Measurements from ENCODE around the gene NNT. TPM values are rescaled to one million over a fixed set of nuclear protein-coding genes. Genes with fewer than 3 reads are reported as not detected.

NNT gene
- total and polyA plus RNA-seq, 8 donors, result 72.4 to 112 (median 85.1) TPM

DNA sequence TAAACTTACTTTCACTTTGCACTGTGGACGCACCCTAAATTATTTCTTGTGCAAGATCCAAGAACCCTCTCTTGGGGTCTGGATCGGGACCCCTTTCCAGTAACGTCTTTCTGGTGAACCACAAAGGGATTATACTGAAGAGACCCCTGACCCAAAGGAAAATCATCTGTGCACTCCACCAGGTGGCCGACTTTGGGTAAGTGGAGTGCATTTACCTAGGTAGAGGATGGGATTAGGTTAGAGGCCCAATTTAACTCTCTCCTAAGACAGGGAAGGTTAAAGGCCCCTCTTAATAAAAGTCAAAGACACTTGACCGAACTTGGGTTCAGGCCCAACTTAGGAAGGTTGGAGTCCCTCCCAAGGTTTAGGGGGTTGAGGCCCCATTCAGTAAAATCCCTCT, 37.9 kb upstream of the NNT start:
- ATAC-seq, result no peak

DNA sequence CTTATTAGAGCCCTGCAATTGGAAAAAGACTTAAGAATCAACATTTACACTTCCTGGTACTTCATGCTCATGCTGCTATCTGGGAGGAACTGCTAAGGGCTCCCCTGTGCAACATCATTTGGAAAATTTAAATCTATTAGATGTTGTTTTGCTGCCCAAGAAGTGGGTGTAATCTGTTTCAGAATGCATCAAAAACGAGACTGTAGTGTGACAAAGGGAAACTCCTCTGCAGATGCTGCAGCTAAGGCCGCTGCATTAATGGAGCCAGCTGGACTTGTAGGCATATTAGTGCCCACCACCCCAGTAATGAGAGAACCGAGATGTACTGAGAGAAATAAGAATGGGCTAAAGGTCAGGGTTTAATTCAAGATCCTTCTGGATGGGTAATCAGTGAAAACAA, 35.0 kb upstream of the NNT start:
- TF ChIP-seq, protein P1, sequence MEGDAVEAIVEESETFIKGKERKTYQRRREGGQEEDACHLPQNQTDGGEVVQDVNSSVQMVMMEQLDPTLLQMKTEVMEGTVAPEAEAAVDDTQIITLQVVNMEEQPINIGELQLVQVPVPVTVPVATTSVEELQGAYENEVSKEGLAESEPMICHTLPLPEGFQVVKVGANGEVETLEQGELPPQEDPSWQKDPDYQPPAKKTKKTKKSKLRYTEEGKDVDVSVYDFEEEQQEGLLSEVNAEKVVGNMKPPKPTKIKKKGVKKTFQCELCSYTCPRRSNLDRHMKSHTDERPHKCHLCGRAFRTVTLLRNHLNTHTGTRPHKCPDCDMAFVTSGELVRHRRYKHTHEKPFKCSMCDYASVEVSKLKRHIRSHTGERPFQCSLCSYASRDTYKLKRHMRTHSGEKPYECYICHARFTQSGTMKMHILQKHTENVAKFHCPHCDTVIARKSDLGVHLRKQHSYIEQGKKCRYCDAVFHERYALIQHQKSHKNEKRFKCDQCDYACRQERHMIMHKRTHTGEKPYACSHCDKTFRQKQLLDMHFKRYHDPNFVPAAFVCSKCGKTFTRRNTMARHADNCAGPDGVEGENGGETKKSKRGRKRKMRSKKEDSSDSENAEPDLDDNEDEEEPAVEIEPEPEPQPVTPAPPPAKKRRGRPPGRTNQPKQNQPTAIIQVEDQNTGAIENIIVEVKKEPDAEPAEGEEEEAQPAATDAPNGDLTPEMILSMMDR (IDR thresholded peaks at IDR 0.05), result no peak
- Histone ChIP-seq H3K4me1 (peaks cover 5 to 11% of the 10 kb centered on the region in 2 donors), H3K27me3 (no peaks in the 10 kb centered on the region), H3K27ac (no peak overlapping the region), H3K9me3 (no peaks in the 10 kb centered on the region), H3K4me3 (no peak overlapping the region), H3K36me3 (no peaks in the 10 kb centered on the region)
- intact Hi-C loops (cut with DNase I), result no loop called here
- ATAC-seq (no peak), DNase-seq (no peak)

More for the DNA sequence above, 37.9 kb upstream of the NNT start:
- Histone ChIP-seq H3K27ac (no peak overlapping the region), H3K36me3 (no peaks in the 10 kb centered on the region), H3K4me3 (no peak overlapping the region), H3K9me3 (no peaks in the 10 kb centered on the region), H3K4me1 (no peaks in the 10 kb centered on the region), H3K27me3 (no peaks in the 10 kb centered on the region)
- intact Hi-C loops (cut with DNase I), result no loop called here
- TF ChIP-seq, protein P1 (IDR thresholded peaks at IDR 0.05), result no peak
- DNase-seq, result no peak

DNA sequence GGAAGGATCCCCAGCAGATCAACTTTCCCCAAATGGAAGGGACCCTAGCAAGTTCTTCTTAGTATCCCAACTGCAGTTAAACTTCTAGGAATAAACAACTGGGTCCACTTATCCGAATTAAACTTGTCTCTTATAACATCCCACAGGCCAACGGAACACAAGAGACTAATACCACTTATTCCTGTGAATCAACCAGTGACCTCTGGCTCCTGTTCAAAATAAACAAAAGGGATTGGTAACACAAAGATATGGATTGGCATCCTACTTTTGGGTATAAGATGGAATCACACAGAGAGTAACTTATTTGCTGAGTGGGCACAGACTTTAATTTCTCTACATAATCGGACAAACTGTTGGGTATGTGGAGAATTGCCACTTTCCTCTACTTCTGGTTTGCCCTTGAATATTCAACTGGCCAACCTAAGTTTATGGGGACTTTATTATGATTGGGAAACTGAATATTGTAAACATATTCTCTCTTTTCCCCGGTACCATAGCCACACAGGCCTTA, 33.7 kb upstream of the NNT start:
- no peak overlapping the region for H3K4me3 ChIP-seq
- H3K9me3 ChIP-seq, result no peaks in the 10 kb centered on the region
- TF ChIP-seq, protein P1 (IDR thresholded peaks at IDR 0.05), result no peak
- no peak for DNase-seq
- peaks cover 5 to 11% of the 10 kb centered on the region in 2 donors for H3K4me1 ChIP-seq
- no peak overlapping the region for H3K27ac ChIP-seq
- no peaks in the 10 kb centered on the region for H3K36me3 ChIP-seq
- intact Hi-C loops (cut with DNase I), result no loop called here
- H3K27me3 ChIP-seq, result no peaks in the 10 kb centered on the region
- no peak for ATAC-seq

DNA sequence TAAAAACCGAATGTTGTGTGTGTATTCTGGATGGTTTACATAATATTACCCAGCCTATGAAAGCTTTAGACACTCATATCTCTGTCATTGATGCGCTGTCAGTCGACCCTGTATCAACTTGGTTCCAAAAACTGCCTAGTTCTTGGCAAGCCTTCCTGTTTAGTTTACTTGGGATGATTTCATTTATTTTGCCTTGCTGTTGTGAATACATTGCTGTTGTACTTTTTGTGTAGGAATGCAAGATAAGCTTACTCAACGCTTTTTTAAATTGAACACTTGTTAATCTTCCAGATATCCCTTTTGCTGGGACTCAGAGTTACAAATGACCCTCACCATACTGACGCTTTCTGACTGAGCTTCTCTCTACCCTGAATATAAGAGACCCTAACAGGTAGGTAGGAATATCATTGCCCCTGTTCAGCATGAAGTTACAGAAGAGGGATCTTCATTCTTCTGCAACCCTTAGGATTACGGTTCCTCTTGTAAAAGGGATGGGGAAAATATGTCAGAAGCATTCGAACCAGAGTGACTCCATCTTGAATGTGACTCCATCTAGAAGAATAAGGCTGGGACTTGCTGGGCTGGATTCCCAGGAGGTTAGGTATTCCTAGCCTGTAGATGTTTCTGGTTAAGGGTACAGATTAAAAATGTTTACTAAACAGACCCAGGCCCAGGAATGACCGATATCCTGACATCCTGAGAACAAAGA, 32.4 kb upstream of the NNT start:
- intact Hi-C loops (cut with DNase I), result no loop called here
- H3K36me3 ChIP-seq, result no peaks in the 10 kb centered on the region
- H3K4me1 ChIP-seq, result peaks cover 5 to 11% of the 10 kb centered on the region in 2 donors
- ATAC-seq, result no peak
- no peaks in the 10 kb centered on the region for H3K27me3 ChIP-seq
- no peaks in the 10 kb centered on the region for H3K9me3 ChIP-seq
- H3K4me3 ChIP-seq, result no peak overlapping the region
- TF ChIP-seq, protein P1 (IDR thresholded peaks at IDR 0.05), result no peak
- DNase-seq, result peak in 1 of 4 donors; percentile 25
- H3K27ac ChIP-seq, result no peak overlapping the region

DNA sequence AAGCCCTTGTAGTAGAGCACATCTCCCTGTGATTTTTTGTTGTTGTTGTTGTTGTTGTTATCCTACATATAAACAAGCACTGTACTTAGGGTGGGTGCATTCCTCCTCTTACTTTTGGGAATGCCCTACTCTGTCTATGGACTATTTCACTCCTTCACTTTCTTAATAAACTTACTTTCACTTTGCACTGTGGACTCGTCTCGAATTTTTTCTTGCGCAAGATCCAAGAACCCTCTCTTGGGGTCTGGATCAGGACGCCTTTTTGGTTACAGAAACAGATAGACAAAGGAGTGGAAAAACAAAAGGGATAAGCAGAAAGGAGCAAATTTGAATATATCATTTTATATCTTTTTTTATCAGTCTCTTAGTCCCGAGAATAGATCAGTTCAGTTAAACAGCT, 31.7 kb upstream of the NNT start:
- peaks cover 5 to 11% of the 10 kb centered on the region in 2 donors for H3K4me1 ChIP-seq
- intact Hi-C loops (cut with DNase I), result no loop called here
- no peak for DNase-seq
- H3K27ac ChIP-seq, result peak overlapping the region in 1 of 2 donors; percentile 4
- ATAC-seq, result peak; percentile 59
- H3K27me3 ChIP-seq, result no peaks in the 10 kb centered on the region
- no peaks in the 10 kb centered on the region for H3K36me3 ChIP-seq
- no peaks in the 10 kb centered on the region for H3K9me3 ChIP-seq
- TF ChIP-seq, protein P1 (IDR thresholded peaks at IDR 0.05), result no peak
- H3K4me3 ChIP-seq, result no peak overlapping the region

Measured in left lung (tissue), 10 donors.